Loucy (cell line): ENCODE results near the gene TMEM176A.

ENCODE experiments used
- H2AFZ ChIP-seq: fragments of 200-600 bp; sonication (generic); 2 replicates; pipeline ENCODE4 v1.6.0; 2016; ENCODE audit warnings: antibody characterized with exemption, mild to moderate bottlenecking, low read length, moderate library complexity
- H3F3A ChIP-seq: fragments of 200-600 bp; 2 replicates; pipeline ENCODE4 v1.6.0; 2016; ENCODE audit warnings: antibody characterized with exemption, low read depth, mild to moderate bottlenecking
- H3K27me3 ChIP-seq: fragments of 200-600 bp; sonication (generic); 2 replicates; pipeline ENCODE4 v1.6.1; 2014; ENCODE audit warnings: low read length, mild to moderate bottlenecking; ENCODE audit not compliant: insufficient read depth, poor library complexity, severe bottlenecking
- H3K36me3 ChIP-seq: fragments of 200-600 bp; sonication (generic); 2 replicates; pipeline ENCODE4 v1.6.1; 2016; ENCODE audit warnings: low read length; ENCODE audit not compliant: insufficient read depth
- H3K4me1 ChIP-seq: fragments of 200-600 bp; sonication (generic); 2 replicates; pipeline ENCODE4 v1.5.1; 2014; ENCODE audit warnings: low read length, mild to moderate bottlenecking; ENCODE audit not compliant: insufficient read depth, poor library complexity, severe bottlenecking
- H3K4me2 ChIP-seq: fragments of 200-600 bp; sonication (generic); 2 replicates; pipeline ENCODE4 v1.6.0; 2014; ENCODE audit warnings: antibody characterized with exemption, low read length, low read depth, mild to moderate bottlenecking; ENCODE audit not compliant: poor library complexity, severe bottlenecking
- H3K4me3 ChIP-seq: fragments of 200-600 bp; sonication (generic); 2 replicates; pipeline ENCODE4 v1.5.1; 2014; ENCODE audit warnings: low read length, mild to moderate bottlenecking, mixed read lengths; ENCODE audit not compliant: poor library complexity, severe bottlenecking
- H3K79me2 ChIP-seq: fragments of 200-600 bp; sonication (generic); 2 replicates; pipeline ENCODE4 v1.6.1; 2014; ENCODE audit warnings: low read length; ENCODE audit not compliant: insufficient read depth
- H3K9ac ChIP-seq: fragments of 200-600 bp; sonication (generic); 2 replicates; pipeline ENCODE4 v1.6.0; 2014; ENCODE audit warnings: mild to moderate bottlenecking, low read depth, low read length, moderate library complexity; ENCODE audit not compliant: poor library complexity, severe bottlenecking
- H3K9me2 ChIP-seq: fragments of 200-600 bp; sonication (generic); replicated peaks from 2 replicates; pipeline ENCODE4 v1.6.1; 2016; ENCODE audit warnings: low read depth, low read length, mixed read lengths
- H3K9me3 ChIP-seq: fragments of 200-600 bp; sonication (generic); 2 replicates; pipeline ENCODE4 v1.6.1; 2014; ENCODE audit warnings: mild to moderate bottlenecking, antibody characterized with exemption, low read length, low read depth; ENCODE audit not compliant: insufficient read depth
- H4K20me1 ChIP-seq: fragments of 200-600 bp; sonication (generic); 2 replicates; pipeline ENCODE4 v1.6.0; 2014; ENCODE audit warnings: antibody characterized with exemption, low read length, mild to moderate bottlenecking; ENCODE audit not compliant: insufficient read depth, poor library complexity, severe bottlenecking
- CTCF ChIP-seq: fragments of 200-600 bp; sonication (generic); conservative IDR thresholded peaks from 2 replicates; pipeline ENCODE4 v1.5.1; 2014; ENCODE audit warnings: mild to moderate bottlenecking, antibody characterized with exemption, low read length
- EZH2phosphoT487 ChIP-seq: fragments of 200-600 bp; IDR thresholded peaks from 2 replicates; pipeline ENCODE4 v1.6.1; 2018; ENCODE audit warnings: antibody characterized with exemption, mild to moderate bottlenecking, moderate library complexity, borderline replicate concordance

The TMEM176A gene

GRCh38 chr7:150804802-150805201 is 4.2 kb downstream of the TMEM176A start:
- Histone ChIP-seq H4K20me1 (no peaks in the 10 kb centered on the region), H3K4me3 (no peak overlapping the region), H2AFZ (no peak overlapping the region), H3K4me2 (no peak overlapping the region), H3K27me3 (no peaks in the 10 kb centered on the region), H3K36me3 (no peaks in the 10 kb centered on the region), H3K79me2 (no peaks in the 10 kb centered on the region), H3K9me3 (peaks cover 6% of the 10 kb centered on the region; the same call in 1 of the 2 replicates), H3K9me2 (no peaks in the 10 kb centered on the region), H3F3A (no peaks in the 10 kb centered on the region), H3K9ac (no peak overlapping the region), H3K4me1 (peaks cover 4% of the 10 kb centered on the region)
- TF ChIP-seq CTCF (no peak), EZH2phosphoT487 (no peak)

GRCh38 chr7:150805864-150806263 is 5.3 kb downstream of the TMEM176A start:
- H3K79me2 ChIP-seq: no peaks in the 10 kb centered on the region
- H3K9ac ChIP-seq: no peak overlapping the region
- H4K20me1 ChIP-seq: no peaks in the 10 kb centered on the region
- H3K4me2 ChIP-seq: no peak overlapping the region
- no peaks in the 10 kb centered on the region for H3K27me3 ChIP-seq
- H3K9me3 ChIP-seq: peaks cover 6% of the 10 kb centered on the region; the same call in 1 of the 2 replicates
- no peak overlapping the region for H3K4me3 ChIP-seq
- H3K4me1 ChIP-seq: peaks cover 4% of the 10 kb centered on the region
- no peak for TF ChIP-seq CTCF
- TF ChIP-seq EZH2phosphoT487: no peak
- H2AFZ ChIP-seq: no peak overlapping the region
- H3F3A ChIP-seq: no peaks in the 10 kb centered on the region
- H3K9me2 ChIP-seq: no peaks in the 10 kb centered on the region
- no peaks in the 10 kb centered on the region for H3K36me3 ChIP-seq

- Histone ChIP-seq H2AFZ (no peak overlapping the region), H3F3A (no peaks in the 10 kb centered on the region), H3K9ac (no peak overlapping the region)
These were observed 5.9 kb downstream of the TMEM176A start for GRCh38 chr7:150806454-150806853.

More at GRCh38 chr7:150806454-150806853, 5.9 kb downstream of the TMEM176A start:
- no peaks in the 10 kb centered on the region for H3K27me3 ChIP-seq
- no peaks in the 10 kb centered on the region for H3K79me2 ChIP-seq
- H3K36me3 ChIP-seq: no peaks in the 10 kb centered on the region
- peaks cover 4% of the 10 kb centered on the region for H3K4me1 ChIP-seq
- no peak overlapping the region for H3K4me2 ChIP-seq
- H3K9me2 ChIP-seq: no peaks in the 10 kb centered on the region
- peaks cover 6% of the 10 kb centered on the region; the same call in 1 of the 2 replicates for H3K9me3 ChIP-seq
- H3K4me3 ChIP-seq: no peak overlapping the region
- H4K20me1 ChIP-seq: no peaks in the 10 kb centered on the region
- no peak for TF ChIP-seq CTCF
- no peak for TF ChIP-seq EZH2phosphoT487
